GM23338 (cell line): Measurements from ENCODE around the gene VIPR1. TPM values are rescaled to one million over a fixed set of nuclear protein-coding genes. Genes with fewer than 3 reads are reported as not detected.

Source experiments
- ATAC-seq: fragments of 200-7000 bp; cut with Tn5 transposase; 3 replicates; pipeline ENCODE4 v1.9.1; 2020
- DNase-seq: peaks from one replicate; pipeline ENCODE4 v3.0.0-alpha.2; 2015; ENCODE audit warnings: low spot score
- H2AFZ ChIP-seq: fragments of 200-600 bp; sonication (generic); 2 replicates; pipeline ENCODE4 v1.8.0; 2016; ENCODE audit warnings: antibody characterized with exemption, mild to moderate bottlenecking, moderate library complexity
- H3F3A ChIP-seq: fragments of 200-600 bp; sonication (generic); replicated peaks from 2 replicates; pipeline ENCODE4 v1.8.0; 2017; ENCODE audit warnings: antibody characterized with exemption, mixed run types, low read depth
- H3K27ac ChIP-seq: fragments of 200-600 bp; sonication (generic); 2 replicates; pipeline ENCODE4 v1.6.1; 2016; ENCODE audit warnings: low read depth
- H3K27me3 ChIP-seq: fragments of 200-600 bp; sonication (generic); 2 replicates; pipeline ENCODE4 v1.8.0; 2016; ENCODE audit warnings: mild to moderate bottlenecking, mixed run types, moderate library complexity; ENCODE audit not compliant: insufficient read depth
- H3K36me3 ChIP-seq: fragments of 200-600 bp; sonication (generic); 2 replicates; pipeline ENCODE4 v1.8.0; 2016; ENCODE audit warnings: mild to moderate bottlenecking; ENCODE audit not compliant: insufficient read depth
- H3K4me1 ChIP-seq: fragments of 200-600 bp; sonication (generic); 2 replicates; pipeline ENCODE4 v1.8.0; 2016; ENCODE audit warnings: mild to moderate bottlenecking, moderate library complexity; ENCODE audit not compliant: insufficient read depth
- H3K4me2 ChIP-seq: fragments of 200-600 bp; sonication (generic); 2 replicates; pipeline ENCODE4 v1.7.1; 2017; ENCODE audit warnings: mixed run types
- H3K4me3 ChIP-seq: fragments of 200-600 bp; sonication (generic); 2 replicates; pipeline ENCODE4 v1.6.1; 2016; ENCODE audit warnings: mixed run types
- H3K79me2 ChIP-seq: fragments of 200-600 bp; sonication (generic); replicated peaks from 2 replicates; pipeline ENCODE4 v1.8.0; 2017; ENCODE audit warnings: mild to moderate bottlenecking; ENCODE audit not compliant: insufficient read depth
- H3K9me2 ChIP-seq: fragments of 200-600 bp; sonication (generic); 2 replicates; pipeline ENCODE4 v1.8.0; 2017; ENCODE audit not compliant: insufficient read depth
- H4K20me1 ChIP-seq: fragments of 200-600 bp; sonication (generic); replicated peaks from 2 replicates; pipeline ENCODE4 v1.8.0; 2017; ENCODE audit warnings: mild to moderate bottlenecking; ENCODE audit not compliant: insufficient read depth
- H3K27ac Mint-ChIP-seq: 2 replicates; pipeline ENCODE4 v1.8.0; 2020; ENCODE audit warnings: inconsistent platforms, mild to moderate bottlenecking, moderate library complexity, mixed read lengths
- H3K27me3 Mint-ChIP-seq: 3 replicates; pipeline ENCODE4 v1.8.0; 2022; ENCODE audit warnings: low read depth, mild to moderate bottlenecking, moderate library complexity, mixed read lengths, inconsistent platforms; ENCODE audit not compliant: insufficient read depth, poor library complexity
- H3K36me3 Mint-ChIP-seq: 3 replicates; pipeline ENCODE4 v1.8.0; 2021; ENCODE audit warnings: low read depth, mild to moderate bottlenecking, inconsistent platforms, moderate library complexity, mixed read lengths
- H3K4me1 Mint-ChIP-seq: 3 replicates; pipeline ENCODE4 v1.8.0; 2020; ENCODE audit warnings: mild to moderate bottlenecking, inconsistent platforms, mixed read lengths
- H3K4me3 Mint-ChIP-seq: 3 replicates; pipeline ENCODE4 v1.8.0; 2021; ENCODE audit warnings: moderate library complexity, mild to moderate bottlenecking, inconsistent platforms, mixed read lengths
- H3K9me3 Mint-ChIP-seq: 3 replicates; pipeline ENCODE4 v1.8.0; 2020; ENCODE audit warnings: moderate library complexity, mild to moderate bottlenecking, inconsistent platforms, mixed read lengths
- EZH2 ChIP-seq: fragments of 200-600 bp; sonication (generic); IDR thresholded peaks from one replicate; pipeline ENCODE4 v1.8.0; 2017; ENCODE audit warnings: antibody characterized with exemption, mild to moderate bottlenecking, low read depth; ENCODE audit not compliant: unreplicated experiment
- EZH2phosphoT487 ChIP-seq: fragments of 200-600 bp; sonication (generic); IDR thresholded peaks from one replicate; pipeline ENCODE4 v1.8.1; 2018; ENCODE audit warnings: antibody characterized with exemption; ENCODE audit not compliant: unreplicated experiment
- STAT1 ChIP-seq: IDR thresholded peaks from one replicate; pipeline ENCODE4 v1.6.1; 2016; ENCODE audit warnings: antibody characterized with exemption; ENCODE audit not compliant: unreplicated experiment
- ZNF114 ChIP-seq: fragments of 250-450 bp; sonication (Bioruptor Pico); IDR thresholded peaks from 2 replicates; pipeline ENCODE4 v1.5.0; 2020; ENCODE audit warnings: mild to moderate bottlenecking, moderate library complexity
- ZNF331 ChIP-seq: fragments of 250-450 bp; sonication (Bioruptor Pico); IDR thresholded peaks from 2 replicates; pipeline ENCODE4 v1.5.0; 2020; ENCODE audit warnings: low read depth, mild to moderate bottlenecking, moderate library complexity
- polyA plus RNA-seq: library from polyadenylated mRNA; unstranded; fragments of >200 nt; fragmentation: Nextera tagmentation; extraction: Ambion mirVana; gene quantifications from 2 replicates; pipeline ENCODE4 v1.2.1, GENCODE V29; 2016
- total RNA-seq: library from RNA; depleted of rRNA; stranded (reverse); fragments of >200 nt; shearing (Covaris generic); gene quantifications from 2 replicates; pipeline ENCODE4 v1.2.3, GENCODE V29; 2014
- TF ChIP-seq, protein P1 (sequence below): IDR thresholded peaks from 2 replicates; pipeline ENCODE4 v1.6.1; 2016; ENCODE audit warnings: antibody characterized with exemption
- TF ChIP-seq, protein P2 (sequence below): IDR thresholded peaks from one replicate; pipeline ENCODE4 v1.6.1; 2018; ENCODE audit warnings: antibody characterized with exemption; ENCODE audit not compliant: unreplicated experiment

The VIPR1 gene
- total and polyA plus RNA-seq, 2 experiments from 2014 or later, result 6.3 to 19.3 TPM

DNA sequence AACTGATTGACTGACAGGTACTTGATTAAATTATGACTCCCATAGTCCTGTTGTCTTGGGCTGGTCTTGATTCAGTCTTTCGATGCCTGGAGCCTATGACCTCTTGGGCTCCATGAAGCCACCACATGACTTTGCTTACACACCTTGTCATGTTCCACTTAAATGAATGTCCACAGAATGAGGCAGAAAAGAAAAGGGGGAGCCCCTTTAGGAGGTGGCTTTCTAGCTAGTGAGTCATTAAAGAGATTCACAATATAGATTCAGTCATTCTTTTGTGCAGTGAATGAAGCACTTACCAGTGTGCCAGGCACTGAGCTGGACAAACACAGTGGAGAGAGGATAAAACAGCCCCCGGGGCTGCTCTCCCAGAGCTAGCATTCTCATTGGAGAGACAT is 17.1 kb downstream of the VIPR1 start:
- H3K4me3 ChIP-seq, result no peak overlapping the region
- H3K9me3 Mint-ChIP-seq, result no peaks in the 10 kb centered on the region

DNA sequence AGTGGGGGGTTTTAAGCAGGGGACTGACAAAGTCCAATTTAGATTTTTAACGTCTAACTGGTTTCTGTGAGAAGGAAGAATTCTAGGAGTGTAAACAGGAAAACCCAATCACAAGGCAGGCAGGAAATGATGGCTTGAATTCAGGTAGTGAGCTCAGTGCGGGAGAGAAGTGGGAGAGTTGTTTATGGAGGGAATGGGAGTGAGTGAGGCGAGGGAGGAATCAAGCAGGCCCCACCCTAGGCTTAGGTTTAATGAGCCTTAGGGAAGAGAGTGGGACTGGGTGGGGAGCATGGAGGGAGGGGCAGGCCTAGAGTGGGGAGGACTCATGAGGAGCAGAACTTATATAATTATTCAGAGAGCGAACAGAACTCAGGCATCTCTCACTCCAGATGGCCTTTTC is 17.9 kb downstream of the VIPR1 start:
- Histone ChIP-seq H3K4me1 (no peaks in the 10 kb centered on the region), H3K4me3 (no peak overlapping the region), H3K79me2 (no peaks in the 10 kb centered on the region), H3K27ac (no peak overlapping the region), H3K4me2 (no peak overlapping the region), H3F3A (no peaks in the 10 kb centered on the region), H4K20me1 (no peaks in the 10 kb centered on the region), H3K27me3 (no peaks in the 10 kb centered on the region), H2AFZ (no peak overlapping the region), H3K9me2 (no peaks in the 10 kb centered on the region), H3K36me3 (no peaks in the 10 kb centered on the region)
- H3K9me3 Mint-ChIP-seq, result no peaks in the 10 kb centered on the region
- peaks cover 2% of the 10 kb centered on the region for H3K27me3 Mint-ChIP-seq
- no peak overlapping the region for H3K4me3 Mint-ChIP-seq
- no peaks in the 10 kb centered on the region for H3K36me3 Mint-ChIP-seq
- ATAC-seq (no peak), DNase-seq (no peak)
- no peaks in the 10 kb centered on the region for H3K4me1 Mint-ChIP-seq
- TF ChIP-seq, protein P1, sequence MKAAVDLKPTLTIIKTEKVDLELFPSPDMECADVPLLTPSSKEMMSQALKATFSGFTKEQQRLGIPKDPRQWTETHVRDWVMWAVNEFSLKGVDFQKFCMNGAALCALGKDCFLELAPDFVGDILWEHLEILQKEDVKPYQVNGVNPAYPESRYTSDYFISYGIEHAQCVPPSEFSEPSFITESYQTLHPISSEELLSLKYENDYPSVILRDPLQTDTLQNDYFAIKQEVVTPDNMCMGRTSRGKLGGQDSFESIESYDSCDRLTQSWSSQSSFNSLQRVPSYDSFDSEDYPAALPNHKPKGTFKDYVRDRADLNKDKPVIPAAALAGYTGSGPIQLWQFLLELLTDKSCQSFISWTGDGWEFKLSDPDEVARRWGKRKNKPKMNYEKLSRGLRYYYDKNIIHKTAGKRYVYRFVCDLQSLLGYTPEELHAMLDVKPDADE, result no peak
- TF ChIP-seq EZH2phosphoT487, result no peak
- TF ChIP-seq, protein P2, sequence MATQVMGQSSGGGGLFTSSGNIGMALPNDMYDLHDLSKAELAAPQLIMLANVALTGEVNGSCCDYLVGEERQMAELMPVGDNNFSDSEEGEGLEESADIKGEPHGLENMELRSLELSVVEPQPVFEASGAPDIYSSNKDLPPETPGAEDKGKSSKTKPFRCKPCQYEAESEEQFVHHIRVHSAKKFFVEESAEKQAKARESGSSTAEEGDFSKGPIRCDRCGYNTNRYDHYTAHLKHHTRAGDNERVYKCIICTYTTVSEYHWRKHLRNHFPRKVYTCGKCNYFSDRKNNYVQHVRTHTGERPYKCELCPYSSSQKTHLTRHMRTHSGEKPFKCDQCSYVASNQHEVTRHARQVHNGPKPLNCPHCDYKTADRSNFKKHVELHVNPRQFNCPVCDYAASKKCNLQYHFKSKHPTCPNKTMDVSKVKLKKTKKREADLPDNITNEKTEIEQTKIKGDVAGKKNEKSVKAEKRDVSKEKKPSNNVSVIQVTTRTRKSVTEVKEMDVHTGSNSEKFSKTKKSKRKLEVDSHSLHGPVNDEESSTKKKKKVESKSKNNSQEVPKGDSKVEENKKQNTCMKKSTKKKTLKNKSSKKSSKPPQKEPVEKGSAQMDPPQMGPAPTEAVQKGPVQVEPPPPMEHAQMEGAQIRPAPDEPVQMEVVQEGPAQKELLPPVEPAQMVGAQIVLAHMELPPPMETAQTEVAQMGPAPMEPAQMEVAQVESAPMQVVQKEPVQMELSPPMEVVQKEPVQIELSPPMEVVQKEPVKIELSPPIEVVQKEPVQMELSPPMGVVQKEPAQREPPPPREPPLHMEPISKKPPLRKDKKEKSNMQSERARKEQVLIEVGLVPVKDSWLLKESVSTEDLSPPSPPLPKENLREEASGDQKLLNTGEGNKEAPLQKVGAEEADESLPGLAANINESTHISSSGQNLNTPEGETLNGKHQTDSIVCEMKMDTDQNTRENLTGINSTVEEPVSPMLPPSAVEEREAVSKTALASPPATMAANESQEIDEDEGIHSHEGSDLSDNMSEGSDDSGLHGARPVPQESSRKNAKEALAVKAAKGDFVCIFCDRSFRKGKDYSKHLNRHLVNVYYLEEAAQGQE, result no peak
- no peak for TF ChIP-seq ZNF114 (CRISPR knock-in tag)
- TF ChIP-seq EZH2, result no peak
- no peak for TF ChIP-seq STAT1
- TF ChIP-seq ZNF331, result no peak
- no peak overlapping the region for H3K27ac Mint-ChIP-seq

More for the DNA sequence above, 17.1 kb downstream of the VIPR1 start:
- H4K20me1 ChIP-seq, result no peaks in the 10 kb centered on the region
- no peak overlapping the region for H3K4me2 ChIP-seq
- DNase-seq (no peak), ATAC-seq (no peak)
- H3K9me2 ChIP-seq, result no peaks in the 10 kb centered on the region
- Mint-ChIP-seq H3K4me1 (no peaks in the 10 kb centered on the region), H3K4me3 (no peak overlapping the region), H3K27ac (no peak overlapping the region), H3K36me3 (no peaks in the 10 kb centered on the region), H3K27me3 (peaks cover 2% of the 10 kb centered on the region)
- H3K27me3 ChIP-seq, result no peaks in the 10 kb centered on the region
- TF ChIP-seq STAT1 (no peak), ZNF331 (no peak)
- no peak overlapping the region for H3K27ac ChIP-seq
- no peak overlapping the region for H2AFZ ChIP-seq
- H3K4me1 ChIP-seq, result no peaks in the 10 kb centered on the region
- H3K79me2 ChIP-seq, result no peaks in the 10 kb centered on the region
- H3K36me3 ChIP-seq, result no peaks in the 10 kb centered on the region
- H3F3A ChIP-seq, result no peaks in the 10 kb centered on the region
